ENCODE results near the gene HAND1. TPM values are rescaled to one million over a fixed set of nuclear protein-coding genes. Genes with fewer than 3 reads are reported as not detected.
A peak's percentile ranks its signal among the peaks of the same experiment; 100 is the strongest.

HAND1 gene
- polyA plus RNA-seq, 4 donors = 0.22 to 0.42 TPM; not detected in 2

- Histone ChIP-seq H3K4me1 (ENCODE audit: control insufficient read depth in 3 of 3, insufficient read depth in 2 of 3, low read depth in 1 of 3, low read length in 2 of 3) (peaks cover 0 to 9% (median 6%) of the 10 kb centered on the region in 3 donors), H3K9me3 (ENCODE audit: control insufficient read depth in 2 of 2, insufficient read depth in 1 of 2, low read depth in 1 of 2, low read length in 1 of 2) (no peaks in the 10 kb centered on the region), H3K27ac (ENCODE audit: low read depth in 1 of 3, low read length in 2 of 3) (no peak overlapping the region), H3K27me3 (ENCODE audit: control insufficient read depth in 3 of 3, insufficient read depth in 3 of 3, low read length in 3 of 3) (no peaks in the 10 kb centered on the region), H3K36me3 (ENCODE audit: control insufficient read depth in 3 of 3, insufficient read depth in 2 of 3, low read depth in 1 of 3, low read length in 3 of 3) (peaks cover 11 to 25% (median 15%) of the 10 kb centered on the region in 3 donors), H3K4me3 (ENCODE audit: low read depth in 1 of 3, low read length in 3 of 3) (no peak overlapping the region)
- FAIRE-seq = no peak
- 79 to 82% (median 80%) methylated on average over 2 of the region's 2 CpGs for WGBS, 3 donors
- DNase-seq = no peak
Measured at GRCh38 chr5:154449786-154450185, 28.2 kb downstream of the HAND1 start.

DNA sequence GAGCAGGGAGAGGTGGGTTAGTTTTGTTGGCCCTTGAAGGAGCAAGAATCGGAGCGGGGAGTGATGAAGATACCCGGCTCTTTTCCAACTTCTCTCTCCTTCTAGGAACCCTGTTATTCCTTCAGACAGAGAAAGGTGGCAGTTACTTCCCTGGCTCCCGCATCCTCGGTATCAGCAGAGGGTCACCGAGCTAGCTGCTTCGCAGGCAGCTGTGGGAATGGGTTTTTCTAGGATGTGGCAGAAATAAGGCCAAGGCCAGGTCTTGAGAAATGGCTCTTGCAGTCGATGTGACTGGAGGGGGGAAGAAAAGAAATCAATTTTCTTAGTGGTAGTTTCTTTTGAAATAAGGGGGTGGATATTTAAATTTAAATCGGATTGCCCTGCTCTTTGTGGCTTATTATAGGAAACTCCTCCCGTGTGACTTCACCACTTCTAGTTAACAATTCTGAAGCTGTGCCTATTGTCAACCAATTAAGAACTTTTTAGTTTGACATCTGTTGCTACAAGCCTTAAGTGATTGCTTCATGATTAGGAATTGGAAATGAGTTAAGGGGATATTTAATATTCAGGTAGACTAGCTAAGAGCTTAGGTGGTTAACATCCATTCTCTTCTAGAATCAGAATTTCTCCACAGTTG lies 30.8 kb downstream of the HAND1 start:
- H3K27ac ChIP-seq (ENCODE audit: low read depth in 1 of 3, low read length in 2 of 3) = peak overlapping the region in 1 of 3 donors; percentile 72
- peaks cover 0 to 9% (median 6%) of the 10 kb centered on the region in 3 donors for H3K4me1 ChIP-seq (ENCODE audit: control insufficient read depth in 3 of 3, insufficient read depth in 2 of 3, low read depth in 1 of 3, low read length in 2 of 3)
- no peaks in the 10 kb centered on the region for H3K27me3 ChIP-seq (ENCODE audit: control insufficient read depth in 3 of 3, insufficient read depth in 3 of 3, low read length in 3 of 3)
- FAIRE-seq = no peak
- 1 to 16% (median 4%) methylated on average over 10 of the region's 10 CpGs for WGBS, 3 donors
- H3K9me3 ChIP-seq (ENCODE audit: control insufficient read depth in 2 of 2, insufficient read depth in 1 of 2, low read depth in 1 of 2, low read length in 1 of 2) = no peaks in the 10 kb centered on the region
- peak overlapping the region; percentile 63 to 99 (median 97) for H3K4me3 ChIP-seq (ENCODE audit: low read depth in 1 of 3, low read length in 3 of 3)
- no peak for DNase-seq
- peaks cover 5 to 17% (median 7%) of the 10 kb centered on the region in 3 donors for H3K36me3 ChIP-seq (ENCODE audit: control insufficient read depth in 3 of 3, insufficient read depth in 2 of 3, low read depth in 1 of 3, low read length in 3 of 3)

GRCh38 chr5:154446195-154447088 lies 31.6 kb downstream of the HAND1 start:
- Histone ChIP-seq H3K36me3 (ENCODE audit: control insufficient read depth in 3 of 3, insufficient read depth in 2 of 3, low read depth in 1 of 3, low read length in 3 of 3) (peaks cover 5 to 14% (median 7%) of the 10 kb centered on the region in 3 donors), H3K27me3 (ENCODE audit: control insufficient read depth in 3 of 3, insufficient read depth in 3 of 3, low read length in 3 of 3) (no peaks in the 10 kb centered on the region), H3K4me3 (ENCODE audit: low read depth in 1 of 3, low read length in 3 of 3) (peak overlapping the region; percentile 63 to 99 (median 97)), H3K4me1 (ENCODE audit: control insufficient read depth in 3 of 3, insufficient read depth in 2 of 3, low read depth in 1 of 3, low read length in 2 of 3) (peaks cover 0 to 9% (median 6%) of the 10 kb centered on the region in 3 donors), H3K9me3 (ENCODE audit: control insufficient read depth in 2 of 2, insufficient read depth in 1 of 2, low read depth in 1 of 2, low read length in 1 of 2) (no peaks in the 10 kb centered on the region), H3K27ac (ENCODE audit: low read depth in 1 of 3, low read length in 2 of 3) (peak overlapping the region; percentile 54 to 72 (median 70))
- DNase-seq (peak; percentile 48 to 82), FAIRE-seq (no peak)
- 0 to 1% (median 0%) methylated on average over 64 to 87 of the region's 87 CpGs for WGBS, 3 donors

GRCh38 chr5:154445422-154446194 lies 32.4 kb downstream of the HAND1 start, which contains the start of gene SAP30L:
SAP30L (plus strand) TSS chr5:154445997; CDS start chr5:154446605, 608 bp downstream.
- H3K9me3 ChIP-seq (ENCODE audit: control insufficient read depth in 2 of 2, insufficient read depth in 1 of 2, low read depth in 1 of 2, low read length in 1 of 2) = no peaks in the 10 kb centered on the region
- peaks cover 0 to 9% (median 6%) of the 10 kb centered on the region in 3 donors for H3K4me1 ChIP-seq (ENCODE audit: control insufficient read depth in 3 of 3, insufficient read depth in 2 of 3, low read depth in 1 of 3, low read length in 2 of 3)
- 0 to 1% (median 0%) methylated on average over 34 to 70 of the region's 70 CpGs for WGBS, 3 donors
- H3K27ac ChIP-seq (ENCODE audit: low read depth in 1 of 3, low read length in 2 of 3) = peak within 1 kb of the TSS; percentile 54 to 92 (median 72)
- FAIRE-seq (no peak), DNase-seq (peak; percentile 96 to 98)
- H3K4me3 ChIP-seq (ENCODE audit: low read depth in 1 of 3, low read length in 3 of 3) = peak within 1 kb of the TSS; percentile 79 to 99 (median 97)
- H3K27me3 ChIP-seq (ENCODE audit: control insufficient read depth in 3 of 3, insufficient read depth in 3 of 3, low read length in 3 of 3) = no peaks in the 10 kb centered on the region
- H3K36me3 ChIP-seq (ENCODE audit: control insufficient read depth in 3 of 3, insufficient read depth in 2 of 3, low read depth in 1 of 3, low read length in 3 of 3) = peaks cover 0 to 12% (median 4%) of the 10 kb centered on the region in 3 donors

DNA sequence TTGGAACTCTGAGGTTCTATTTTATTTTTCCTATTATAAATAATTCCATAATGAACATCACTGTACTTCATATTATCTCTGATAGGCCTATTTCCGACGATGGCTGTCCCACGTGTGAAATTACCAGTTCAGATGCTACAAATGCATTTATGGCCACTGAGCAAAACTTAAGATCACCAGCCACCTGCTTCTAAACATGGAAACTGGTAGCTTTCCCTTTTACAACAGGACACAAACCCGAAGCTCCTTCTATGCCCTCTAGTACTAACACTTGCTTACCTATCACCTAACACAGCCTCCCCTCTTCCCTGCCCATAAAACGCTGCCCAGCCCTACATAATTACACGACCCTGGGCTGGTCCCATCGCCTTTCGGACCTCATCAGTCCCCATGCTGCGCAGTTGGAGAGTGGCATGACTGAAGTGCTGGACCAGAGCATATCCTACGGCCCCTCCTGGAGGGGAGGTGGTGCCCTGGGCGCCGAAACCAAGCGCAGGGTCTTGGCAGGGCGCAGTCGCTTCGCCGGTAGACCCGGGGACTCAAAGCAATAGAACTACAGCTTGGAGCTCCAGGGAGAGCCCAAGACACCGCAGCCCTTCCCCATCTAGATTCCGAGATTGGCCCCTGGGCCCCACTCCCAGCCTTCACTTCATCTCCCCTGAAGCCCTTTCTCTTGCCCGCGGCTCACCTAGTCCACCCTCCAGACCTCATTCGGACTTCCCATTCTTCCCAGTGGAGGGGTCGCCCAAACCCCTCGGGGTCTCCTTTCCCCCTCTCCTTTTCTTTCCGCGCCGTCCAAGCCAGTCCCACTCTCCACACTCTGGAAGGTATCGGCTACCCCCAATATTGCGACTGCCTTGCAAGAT lies 33.2 kb downstream of the HAND1 start:
- 2 to 3% (median 3%) methylated on average over 30 of the region's 30 CpGs for WGBS, 3 donors
- DNase-seq (peak; percentile 21 to 59), FAIRE-seq (no peak)
- Histone ChIP-seq H3K9me3 (ENCODE audit: control insufficient read depth in 2 of 2, insufficient read depth in 1 of 2, low read depth in 1 of 2, low read length in 1 of 2) (no peaks in the 10 kb centered on the region), H3K27me3 (ENCODE audit: control insufficient read depth in 3 of 3, insufficient read depth in 3 of 3, low read length in 3 of 3) (no peaks in the 10 kb centered on the region), H3K4me1 (ENCODE audit: control insufficient read depth in 3 of 3, insufficient read depth in 2 of 3, low read depth in 1 of 3, low read length in 2 of 3) (peaks cover 0 to 9% (median 3%) of the 10 kb centered on the region in 3 donors), H3K27ac (ENCODE audit: low read depth in 1 of 3, low read length in 2 of 3) (peak overlapping the region; percentile 38 to 92 (median 67)), H3K4me3 (ENCODE audit: low read depth in 1 of 3, low read length in 3 of 3) (peak overlapping the region; percentile 79 to 99 (median 97)), H3K36me3 (ENCODE audit: control insufficient read depth in 3 of 3, insufficient read depth in 2 of 3, low read depth in 1 of 3, low read length in 3 of 3) (peaks cover 0 to 14% (median 3%) of the 10 kb centered on the region in 3 donors)

DNA sequence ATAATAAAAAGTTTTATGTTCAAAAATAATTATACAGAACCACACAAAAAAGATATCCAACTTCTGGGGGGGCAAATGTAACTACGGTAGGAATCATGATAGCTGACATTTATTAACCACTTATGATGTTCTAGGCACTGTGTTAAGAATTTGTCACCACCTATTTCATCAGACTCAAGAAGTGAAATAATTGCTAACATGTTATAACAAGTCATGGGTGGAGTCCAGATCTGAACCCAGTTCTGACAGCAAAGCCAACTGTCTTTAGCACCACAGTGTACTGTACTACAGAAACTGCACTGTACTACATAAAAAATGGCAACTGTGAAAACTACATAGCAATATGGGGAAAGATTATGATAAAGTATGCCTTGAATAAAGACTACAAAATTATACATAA lies 35.2 kb downstream of the HAND1 start:
- no peak for FAIRE-seq
- WGBS, 3 donors = 95 to 97% (median 97%) methylated on average over 1 of the region's 1 CpG
- Histone ChIP-seq H3K36me3 (ENCODE audit: control insufficient read depth in 3 of 3, insufficient read depth in 2 of 3, low read depth in 1 of 3, low read length in 3 of 3) (peaks cover 0 to 20% (median 3%) of the 10 kb centered on the region in 3 donors), H3K4me3 (ENCODE audit: low read depth in 1 of 3, low read length in 3 of 3) (no peak overlapping the region), H3K9me3 (ENCODE audit: control insufficient read depth in 2 of 2, insufficient read depth in 1 of 2, low read depth in 1 of 2, low read length in 1 of 2) (no peaks in the 10 kb centered on the region), H3K27ac (ENCODE audit: low read depth in 1 of 3, low read length in 2 of 3) (no peak overlapping the region), H3K4me1 (ENCODE audit: control insufficient read depth in 3 of 3, insufficient read depth in 2 of 3, low read depth in 1 of 3, low read length in 2 of 3) (peaks cover 0 to 4% (median 0%) of the 10 kb centered on the region in 3 donors), H3K27me3 (ENCODE audit: control insufficient read depth in 3 of 3, insufficient read depth in 3 of 3, low read length in 3 of 3) (no peaks in the 10 kb centered on the region)
- DNase-seq = no peak

DNA sequence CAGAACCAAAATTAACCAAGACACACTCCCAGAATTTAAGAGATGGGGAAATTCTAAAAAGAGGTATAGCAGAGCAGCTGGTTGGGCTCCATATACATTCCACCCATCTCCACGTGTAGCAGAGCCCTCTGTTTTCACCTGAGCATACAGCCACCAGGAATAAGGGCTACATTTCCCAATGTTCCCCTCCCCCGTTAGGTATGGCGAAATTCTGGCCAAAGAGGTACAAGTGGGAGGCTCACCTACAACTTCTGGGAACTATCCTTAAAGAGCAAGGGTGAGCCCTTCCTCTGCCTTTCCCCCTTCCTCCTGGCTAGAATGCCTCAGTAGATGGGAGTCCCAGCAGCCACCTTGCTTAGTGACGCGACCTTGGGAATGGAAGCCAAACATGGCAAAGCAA lies 37.5 kb downstream of the HAND1 start:
- H3K27me3 ChIP-seq (ENCODE audit: control insufficient read depth in 3 of 3, insufficient read depth in 3 of 3, low read length in 3 of 3) = no peaks in the 10 kb centered on the region
- no peaks in the 10 kb centered on the region for H3K9me3 ChIP-seq (ENCODE audit: control insufficient read depth in 2 of 2, insufficient read depth in 1 of 2, low read depth in 1 of 2, low read length in 1 of 2)
- no peaks in the 10 kb centered on the region for H3K4me1 ChIP-seq (ENCODE audit: control insufficient read depth in 3 of 3, insufficient read depth in 2 of 3, low read depth in 1 of 3, low read length in 2 of 3)
- H3K4me3 ChIP-seq (ENCODE audit: low read depth in 1 of 3, low read length in 3 of 3) = no peak overlapping the region
- no peak overlapping the region for H3K27ac ChIP-seq (ENCODE audit: low read depth in 1 of 3, low read length in 2 of 3)
- DNase-seq (no peak), FAIRE-seq (no peak)
- 89 to 92% (median 90%) methylated on average over 5 of the region's 5 CpGs for WGBS, 3 donors
- peaks cover 0 to 28% (median 7%) of the 10 kb centered on the region in 3 donors for H3K36me3 ChIP-seq (ENCODE audit: control insufficient read depth in 3 of 3, insufficient read depth in 2 of 3, low read depth in 1 of 3, low read length in 3 of 3)
